Measurements from ENCODE around the gene HNRNPA1. TPM values are rescaled to one million over a fixed set of nuclear protein-coding genes. Genes with fewer than 3 reads are reported as not detected.

Gene HNRNPA1
- total and polyA plus RNA-seq, 2 donors (not counting 1 experiment from before 2014, with no cell fraction given): 631 to 1,040 TPM

GRCh38 chr12:54294152-54294952 lies 13.8 kb downstream of the HNRNPA1 start:
- ATAC-seq (ENCODE audit: low read depth) (peak; percentile 74), DNase-seq (peak; percentile 59)
- peaks cover 0 to 16% (median 6%) of the 10 kb centered on the region in 4 experiments for H3K27me3 ChIP-seq (replicated peaks in 1 of 4; ENCODE audit: control extremely low read depth in 1 of 4, control insufficient read depth in 3 of 4, insufficient read depth in 4 of 4, low read length in 3 of 4)
- peaks cover 15 to 18% of the 10 kb centered on the region in 2 donors for H3K4me1 ChIP-seq (ENCODE audit: control insufficient read depth in 2 of 2, insufficient read depth in 2 of 2, low read length in 2 of 2)
- 51% methylated on average over 5 of the region's 9 CpGs for WGBS (ENCODE audit: insufficient coverage)
- H2AFZ ChIP-seq (ENCODE audit: insufficient read depth, low read depth, low read length, poor library complexity, severe bottlenecking): no peak overlapping the region
- H3K4me3 Mint-ChIP-seq: no peak overlapping the region
- H3K27me3 Mint-ChIP-seq: peaks cover 15% of the 10 kb centered on the region
- H3K27ac Mint-ChIP-seq: no peak overlapping the region
- no peak overlapping the region for H3K4me3 ChIP-seq (ENCODE audit: control extremely low read depth in 1 of 5, extremely low read depth in 1 of 5, insufficient read depth in 1 of 5, low read depth in 2 of 5, low read length in 4 of 5)
- H4K20me1 ChIP-seq (ENCODE audit: control insufficient read depth, insufficient read depth, low read length, poor library complexity, severe bottlenecking): no peaks in the 10 kb centered on the region
- CTCF ChIA-PET: interaction anchor here (0.7 to 6.4 kb wide), 27 partner anchors 10 to 169 kb away, joined by 3 to 61 read pairs (median 5); partner anchors contain the start of genes CBX5, COPZ1 and HNRNPA1
- H3K36me3 ChIP-seq (replicated peaks in 1 of 2; ENCODE audit: control extremely low read depth in 1 of 2, control insufficient read depth in 1 of 2, extremely low read depth in 1 of 2, insufficient read depth in 2 of 2, low read length in 1 of 2): peaks cover 0 to 3% of the 10 kb centered on the region in 2 experiments
- H3K9ac ChIP-seq (ENCODE audit: low read length): no peak overlapping the region
- POLR2A ChIA-PET: interaction anchor here (0.7 to 0.8 kb wide), 2 partner anchors 30 to 1436 kb away, joined by 4 to 6 read pairs; partner anchors contain the start of gene COPZ1
- H3K79me2 ChIP-seq (ENCODE audit: control insufficient read depth, insufficient read depth, low read length): no peaks in the 10 kb centered on the region
- intact Hi-C loops (cut with micrococcal nuclease): loop anchor here (1.0 to 2.0 kb wide), 3 partner anchors 30 to 74 kb away; no protein-coding TSS in a partner anchor
- no peak overlapping the region for H3K27ac ChIP-seq (ENCODE audit: low read length in 2 of 2)
- no peaks in the 10 kb centered on the region for H3K9me3 Mint-ChIP-seq (ENCODE audit: insufficient read depth)
- TF ChIP-seq EZH2 (IDR thresholded peaks at IDR 0.05; ENCODE audit: borderline replicate concordance, insufficient read depth, low read depth, low read length, poor library complexity, severe bottlenecking) (no peak), CTCF (IDR thresholded peaks at IDR 0.05) (peak; percentile 48)
- H3K4me1 Mint-ChIP-seq: peaks cover 15% of the 10 kb centered on the region
- H3K4me2 ChIP-seq (replicated peaks; ENCODE audit: low read depth, low read length, poor library complexity, severe bottlenecking): no peak overlapping the region
- H3K9me3 ChIP-seq (ENCODE audit: control extremely low read depth in 1 of 3, control insufficient read depth in 2 of 3, insufficient read depth in 1 of 3, low read length in 2 of 3): no peaks in the 10 kb centered on the region
